Prostate gland (tissue), 2 donors: Measurements from ENCODE around the gene RPS17.

Source experiments
- POLR2A ChIP-seq: fragments of 450-650 bp; IDR thresholded peaks from one replicate; pipeline ENCODE4 v1.6.1; 2016; ENCODE audit warnings: antibody characterized with exemption, mild to moderate bottlenecking
- POLR2AphosphoS5 ChIP-seq: sonication (generic); formaldehyde crosslinking; IDR thresholded peaks from one replicate; pipeline ENCODE4 v1.6.1; 2017; ENCODE audit warnings: antibody characterized with exemption
- TF ChIP-seq, protein P1 (sequence below), 4 experiments: fragments of 200-600 bp in 2 of 4; fragments of 450-650 bp in 2 of 4; sonication (generic) in 2 of 4; IDR thresholded peaks; 1 replicate in 3 of 4; 2 replicates in 1 of 4; pipeline ENCODE4 v1.5.1; 2016 to 2019; ENCODE audit warnings: antibody characterized with exemption in 4 of 4, mild to moderate bottlenecking in 2 of 4, moderate library complexity in 2 of 4

DNA sequence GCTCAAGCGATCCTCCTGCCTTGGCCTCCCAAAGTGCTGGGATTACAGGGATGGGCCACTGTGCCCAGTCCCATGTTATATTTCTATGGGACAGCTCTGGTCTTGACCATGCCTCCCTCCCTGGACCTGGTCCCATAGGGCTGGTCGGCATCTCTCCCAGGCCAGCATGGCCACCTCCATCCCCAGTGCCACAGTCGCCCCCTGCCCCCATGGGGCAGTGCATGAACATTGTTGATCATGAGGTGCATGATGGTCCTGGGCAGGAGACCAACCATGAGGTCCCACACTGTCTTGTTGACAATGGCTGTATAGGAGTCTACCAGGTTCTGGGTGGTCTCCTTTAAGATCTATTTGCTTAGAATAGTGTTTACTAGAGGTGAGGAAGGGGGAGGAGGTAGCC is 6.5 kb downstream of the RPS17 start:
- TF ChIP-seq, protein P1, sequence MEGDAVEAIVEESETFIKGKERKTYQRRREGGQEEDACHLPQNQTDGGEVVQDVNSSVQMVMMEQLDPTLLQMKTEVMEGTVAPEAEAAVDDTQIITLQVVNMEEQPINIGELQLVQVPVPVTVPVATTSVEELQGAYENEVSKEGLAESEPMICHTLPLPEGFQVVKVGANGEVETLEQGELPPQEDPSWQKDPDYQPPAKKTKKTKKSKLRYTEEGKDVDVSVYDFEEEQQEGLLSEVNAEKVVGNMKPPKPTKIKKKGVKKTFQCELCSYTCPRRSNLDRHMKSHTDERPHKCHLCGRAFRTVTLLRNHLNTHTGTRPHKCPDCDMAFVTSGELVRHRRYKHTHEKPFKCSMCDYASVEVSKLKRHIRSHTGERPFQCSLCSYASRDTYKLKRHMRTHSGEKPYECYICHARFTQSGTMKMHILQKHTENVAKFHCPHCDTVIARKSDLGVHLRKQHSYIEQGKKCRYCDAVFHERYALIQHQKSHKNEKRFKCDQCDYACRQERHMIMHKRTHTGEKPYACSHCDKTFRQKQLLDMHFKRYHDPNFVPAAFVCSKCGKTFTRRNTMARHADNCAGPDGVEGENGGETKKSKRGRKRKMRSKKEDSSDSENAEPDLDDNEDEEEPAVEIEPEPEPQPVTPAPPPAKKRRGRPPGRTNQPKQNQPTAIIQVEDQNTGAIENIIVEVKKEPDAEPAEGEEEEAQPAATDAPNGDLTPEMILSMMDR (IDR thresholded peaks at IDR 0.05), result no peak
- TF ChIP-seq POLR2AphosphoS5 (no peak), POLR2A (no peak)
